GM12872 (cell line): ENCODE data around the gene PLCE1.

Experiments used
- CTCF ChIP-seq: IDR thresholded peaks from 3 replicates; pipeline ENCODE4 v1.5.1; 2011; ENCODE audit warnings: low read depth, mild to moderate bottlenecking, low read length, moderate library complexity; ENCODE audit not compliant: insufficient read depth

PLCE1 gene

DNA sequence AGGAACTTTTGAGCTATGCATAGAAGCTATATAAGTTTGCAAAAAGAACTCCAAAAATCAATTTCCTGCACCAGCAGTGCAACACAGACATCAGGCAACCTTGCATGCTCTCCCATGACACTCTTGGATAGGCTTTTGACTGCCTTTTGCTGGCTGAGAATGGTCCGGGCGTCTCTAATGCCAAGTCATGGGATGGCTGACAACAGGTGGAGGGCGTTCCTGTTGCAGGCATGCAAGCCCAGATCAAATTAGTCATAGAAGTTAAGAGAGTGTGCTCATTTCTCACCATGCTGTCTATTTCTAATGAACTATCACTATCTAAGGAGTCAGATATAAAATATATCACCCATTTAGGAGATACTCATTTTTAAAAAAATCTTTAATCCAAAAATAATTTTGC lies 8.4 kb downstream of the PLCE1 start:
- TF ChIP-seq CTCF: no peak

DNA sequence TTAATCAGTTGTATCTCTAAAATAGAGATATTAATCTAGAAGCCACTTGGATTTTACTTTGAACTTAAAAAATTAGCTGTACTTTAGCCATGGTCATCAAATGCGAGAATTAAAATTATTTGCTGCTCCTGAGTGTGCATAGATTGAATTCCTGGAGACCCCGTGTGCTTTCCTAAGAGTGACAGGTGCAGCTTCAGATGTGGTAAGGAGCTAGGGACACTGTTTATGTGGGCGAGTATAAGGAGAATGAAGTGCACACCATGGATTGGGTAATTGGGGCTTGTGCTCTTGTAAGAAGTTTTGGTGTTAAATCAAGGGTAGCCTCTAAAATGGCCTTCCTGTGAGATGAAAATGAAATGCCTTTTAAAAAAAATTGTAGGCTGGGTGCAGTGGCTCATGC lies 9.8 kb downstream of the PLCE1 start:
- no peak for TF ChIP-seq CTCF

- TF ChIP-seq CTCF: no peak
Measured at GRCh38 chr10:94005050-94005449, 11.3 kb downstream of the PLCE1 start.

- TF ChIP-seq CTCF: no peak
Measured at GRCh38 chr10:94006591-94007550, 13.1 kb downstream of the PLCE1 start.

DNA sequence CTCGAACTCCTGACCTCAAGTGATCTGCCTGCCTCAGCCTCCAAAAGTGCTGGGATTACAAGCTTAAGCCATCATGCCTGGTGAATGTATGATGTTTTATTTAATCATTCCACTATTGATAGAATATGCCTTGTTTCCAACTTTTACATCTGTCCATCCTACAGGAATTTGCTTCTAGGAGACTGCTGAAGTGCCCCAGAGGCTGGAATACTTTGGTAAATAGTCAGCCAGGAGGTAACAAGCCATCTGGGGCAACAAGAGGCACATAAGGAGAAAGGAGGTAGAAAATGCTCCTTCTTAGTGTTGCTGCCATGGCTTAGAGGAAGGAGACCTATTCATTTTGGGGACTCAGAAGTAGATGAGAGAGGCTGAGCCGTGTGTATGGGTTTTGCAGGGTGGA lies 14.8 kb downstream of the PLCE1 start:
- no peak for TF ChIP-seq CTCF

DNA sequence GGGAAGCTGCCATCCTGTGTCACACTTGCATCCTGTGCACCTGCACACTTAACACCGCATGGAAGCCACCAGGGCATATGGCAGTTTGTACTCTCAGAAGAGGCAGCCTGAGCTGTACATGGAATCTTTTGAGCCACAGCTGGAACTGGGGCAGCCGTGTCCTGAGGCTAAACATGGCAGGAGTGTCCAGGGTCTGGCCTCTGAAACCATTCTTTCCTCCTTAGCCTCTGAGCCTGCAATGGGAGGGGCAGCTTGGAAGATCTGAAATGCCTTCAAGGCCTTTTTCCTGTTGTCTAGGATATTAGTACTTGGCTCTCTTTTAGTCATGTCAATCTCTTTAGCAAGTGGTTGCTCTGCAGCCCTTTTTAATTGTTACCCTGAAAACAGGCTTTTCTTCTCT lies 16.4 kb downstream of the PLCE1 start:
- TF ChIP-seq CTCF: no peak

GRCh38 chr10:94010886-94011285 lies 17.2 kb downstream of the PLCE1 start:
- TF ChIP-seq CTCF: no peak
